ENCODE results near the gene RAB8B. TPM values are rescaled to one million over a fixed set of nuclear protein-coding genes. Genes with fewer than 3 reads are reported as not detected.

RAB8B gene
- total and polyA plus RNA-seq, 10 of the 15 experiments (the other 5 are each of a cell fraction or from before 2014, with no cell fraction given) = 17.8 to 104 (median 65.1) TPM

DNA sequence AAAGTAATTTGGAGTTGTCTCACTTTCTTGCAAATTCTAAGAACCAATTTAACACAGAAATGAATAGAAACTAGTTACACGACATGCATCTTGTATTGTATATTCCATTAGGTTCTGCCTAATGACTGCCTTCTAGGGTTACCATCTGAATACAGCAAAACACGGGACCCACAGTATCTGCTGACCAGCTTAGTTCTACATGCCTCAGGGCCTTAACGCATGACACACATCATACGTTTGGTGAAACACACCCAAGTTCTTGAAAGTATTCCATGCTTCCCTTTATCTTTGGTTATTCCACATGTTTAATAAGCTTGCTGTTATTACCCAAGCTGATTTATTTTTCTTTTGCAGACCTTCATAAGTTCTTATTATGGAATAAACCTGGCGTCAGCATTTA is 115.9 kb downstream of the RAB8B start:
- no TSS peak for BruUV-seq (replicated peaks)
- 97% methylated on average over 5 of the region's 5 CpGs for WGBS (ENCODE audit: insufficient coverage, insufficient replicate concordance, low lambda C conversion rate, missing lambda C conversion rate)
- TF ChIP-seq FOXK2 (IDR thresholded peaks at IDR 0.05) (no peak), ZZZ3 (IDR thresholded peaks at IDR 0.05; ENCODE audit: control insufficient read depth, insufficient read length, low read depth) (no peak), ATF7 (IDR thresholded peaks at IDR 0.05; ENCODE audit: low read depth) (no peak), ZNF217 (IDR thresholded peaks at IDR 0.05) (no peak), NBN (IDR thresholded peaks at IDR 0.05) (no peak), SP1 (IDR thresholded peaks at IDR 0.05; ENCODE audit: low read depth, low read length) (no peak), MYB (IDR thresholded peaks at IDR 0.05; ENCODE audit: borderline replicate concordance, low read depth, low read length) (no peak), RB1 (IDR thresholded peaks at IDR 0.05; ENCODE audit: borderline replicate concordance) (no peak), MYC (IDR thresholded peaks at IDR 0.05; ENCODE audit: insufficient read depth, insufficient read length, insufficient replicate concordance, low read length, severe bottlenecking) (no peak)
- TF ChIP-seq, protein P1, sequence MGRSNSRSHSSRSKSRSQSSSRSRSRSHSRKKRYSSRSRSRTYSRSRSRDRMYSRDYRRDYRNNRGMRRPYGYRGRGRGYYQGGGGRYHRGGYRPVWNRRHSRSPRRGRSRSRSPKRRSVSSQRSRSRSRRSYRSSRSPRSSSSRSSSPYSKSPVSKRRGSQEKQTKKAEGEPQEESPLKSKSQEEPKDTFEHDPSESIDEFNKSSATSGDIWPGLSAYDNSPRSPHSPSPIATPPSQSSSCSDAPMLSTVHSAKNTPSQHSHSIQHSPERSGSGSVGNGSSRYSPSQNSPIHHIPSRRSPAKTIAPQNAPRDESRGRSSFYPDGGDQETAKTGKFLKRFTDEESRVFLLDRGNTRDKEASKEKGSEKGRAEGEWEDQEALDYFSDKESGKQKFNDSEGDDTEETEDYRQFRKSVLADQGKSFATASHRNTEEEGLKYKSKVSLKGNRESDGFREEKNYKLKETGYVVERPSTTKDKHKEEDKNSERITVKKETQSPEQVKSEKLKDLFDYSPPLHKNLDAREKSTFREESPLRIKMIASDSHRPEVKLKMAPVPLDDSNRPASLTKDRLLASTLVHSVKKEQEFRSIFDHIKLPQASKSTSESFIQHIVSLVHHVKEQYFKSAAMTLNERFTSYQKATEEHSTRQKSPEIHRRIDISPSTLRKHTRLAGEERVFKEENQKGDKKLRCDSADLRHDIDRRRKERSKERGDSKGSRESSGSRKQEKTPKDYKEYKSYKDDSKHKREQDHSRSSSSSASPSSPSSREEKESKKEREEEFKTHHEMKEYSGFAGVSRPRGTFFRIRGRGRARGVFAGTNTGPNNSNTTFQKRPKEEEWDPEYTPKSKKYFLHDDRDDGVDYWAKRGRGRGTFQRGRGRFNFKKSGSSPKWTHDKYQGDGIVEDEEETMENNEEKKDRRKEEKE (IDR thresholded peaks at IDR 0.05) = no peak
- TF ChIP-seq, protein P2, sequence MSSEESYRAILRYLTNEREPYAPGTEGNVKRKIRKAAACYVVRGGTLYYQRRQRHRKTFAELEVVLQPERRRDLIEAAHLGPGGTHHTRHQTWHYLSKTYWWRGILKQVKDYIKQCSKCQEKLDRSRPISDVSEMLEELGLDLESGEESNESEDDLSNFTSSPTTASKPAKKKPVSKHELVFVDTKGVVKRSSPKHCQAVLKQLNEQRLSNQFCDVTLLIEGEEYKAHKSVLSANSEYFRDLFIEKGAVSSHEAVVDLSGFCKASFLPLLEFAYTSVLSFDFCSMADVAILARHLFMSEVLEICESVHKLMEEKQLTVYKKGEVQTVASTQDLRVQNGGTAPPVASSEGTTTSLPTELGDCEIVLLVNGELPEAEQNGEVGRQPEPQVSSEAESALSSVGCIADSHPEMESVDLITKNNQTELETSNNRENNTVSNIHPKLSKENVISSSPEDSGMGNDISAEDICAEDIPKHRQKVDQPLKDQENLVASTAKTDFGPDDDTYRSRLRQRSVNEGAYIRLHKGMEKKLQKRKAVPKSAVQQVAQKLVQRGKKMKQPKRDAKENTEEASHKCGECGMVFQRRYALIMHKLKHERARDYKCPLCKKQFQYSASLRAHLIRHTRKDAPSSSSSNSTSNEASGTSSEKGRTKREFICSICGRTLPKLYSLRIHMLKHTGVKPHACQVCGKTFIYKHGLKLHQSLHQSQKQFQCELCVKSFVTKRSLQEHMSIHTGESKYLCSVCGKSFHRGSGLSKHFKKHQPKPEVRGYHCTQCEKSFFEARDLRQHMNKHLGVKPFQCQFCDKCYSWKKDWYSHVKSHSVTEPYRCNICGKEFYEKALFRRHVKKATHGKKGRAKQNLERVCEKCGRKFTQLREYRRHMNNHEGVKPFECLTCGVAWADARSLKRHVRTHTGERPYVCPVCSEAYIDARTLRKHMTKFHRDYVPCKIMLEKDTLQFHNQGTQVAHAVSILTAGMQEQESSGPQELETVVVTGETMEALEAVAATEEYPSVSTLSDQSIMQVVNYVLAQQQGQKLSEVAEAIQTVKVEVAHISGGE (CRISPR knock-in tag; IDR thresholded peaks at IDR 0.05) = no peak
- Histone ChIP-seq H3K4me1 (ENCODE audit: control insufficient read depth, insufficient read depth, low read length) (no peaks in the 10 kb centered on the region), H3K79me2 (ENCODE audit: control insufficient read depth, insufficient read depth, low read length) (no peaks in the 10 kb centered on the region), H3K9me3 (replicated peaks; ENCODE audit: control insufficient read depth, insufficient read depth, low read length) (no peaks in the 10 kb centered on the region), H4K20me1 (ENCODE audit: control insufficient read depth, insufficient read depth) (no peaks in the 10 kb centered on the region), H3K4me2 (ENCODE audit: control insufficient read depth, insufficient read depth) (no peak overlapping the region), H3K9ac (ENCODE audit: control insufficient read depth, insufficient read depth, low read length) (no peak overlapping the region), H3K27me3 (replicated peaks in 1 of 2; ENCODE audit: control insufficient read depth in 2 of 2, insufficient read depth in 2 of 2, low read length in 1 of 2) (no peaks in the 10 kb centered on the region), H3K36me3 (ENCODE audit: control insufficient read depth in 2 of 2, insufficient read depth in 2 of 2, low read length in 1 of 2) (peaks cover 0 to 3% of the 10 kb centered on the region in 2 experiments; a peak in 1 of 4 replicates), H3K27ac (ENCODE audit: control insufficient read depth, insufficient read depth) (no peak overlapping the region), H2AFZ (ENCODE audit: control insufficient read depth, low read depth, low read length) (no peak overlapping the region), H3K4me3 (no peak overlapping the region)
- DNase-seq (ENCODE audit: low read depth, low spot score) (no peak), FAIRE-seq (no peak), ATAC-seq (no peak)
- in situ Hi-C loops (cut with MboI) = no loop called here
- ChIA-PET POLR2A (no interaction called here), CTCF (interaction anchor here (0.5 kb wide), 1 partner anchor 790 kb away, joined by 3 read pairs; no protein-coding TSS in a partner anchor), SMC1A (ENCODE audit: uncharacterized antibody, unreplicated experiment) (interaction anchor here (0.7 kb wide), 1 partner anchor 99 kb away, joined by 3 read pairs; no protein-coding TSS in a partner anchor), RAD21 (ENCODE audit: unreplicated experiment) (no interaction called here)
- intact Hi-C loops (cut with micrococcal nuclease; ENCODE audit: unreplicated experiment) = no loop called here

All from GM12878 (cell line).